HK-2 (cell line): ENCODE results near the gene PSMD9.

Source experiments
- DNase-seq: peaks from one replicate; pipeline ENCODE4 v3.0.0-alpha.2; 2018; ENCODE audit not compliant: unreplicated experiment

PSMD9 gene

DNA sequence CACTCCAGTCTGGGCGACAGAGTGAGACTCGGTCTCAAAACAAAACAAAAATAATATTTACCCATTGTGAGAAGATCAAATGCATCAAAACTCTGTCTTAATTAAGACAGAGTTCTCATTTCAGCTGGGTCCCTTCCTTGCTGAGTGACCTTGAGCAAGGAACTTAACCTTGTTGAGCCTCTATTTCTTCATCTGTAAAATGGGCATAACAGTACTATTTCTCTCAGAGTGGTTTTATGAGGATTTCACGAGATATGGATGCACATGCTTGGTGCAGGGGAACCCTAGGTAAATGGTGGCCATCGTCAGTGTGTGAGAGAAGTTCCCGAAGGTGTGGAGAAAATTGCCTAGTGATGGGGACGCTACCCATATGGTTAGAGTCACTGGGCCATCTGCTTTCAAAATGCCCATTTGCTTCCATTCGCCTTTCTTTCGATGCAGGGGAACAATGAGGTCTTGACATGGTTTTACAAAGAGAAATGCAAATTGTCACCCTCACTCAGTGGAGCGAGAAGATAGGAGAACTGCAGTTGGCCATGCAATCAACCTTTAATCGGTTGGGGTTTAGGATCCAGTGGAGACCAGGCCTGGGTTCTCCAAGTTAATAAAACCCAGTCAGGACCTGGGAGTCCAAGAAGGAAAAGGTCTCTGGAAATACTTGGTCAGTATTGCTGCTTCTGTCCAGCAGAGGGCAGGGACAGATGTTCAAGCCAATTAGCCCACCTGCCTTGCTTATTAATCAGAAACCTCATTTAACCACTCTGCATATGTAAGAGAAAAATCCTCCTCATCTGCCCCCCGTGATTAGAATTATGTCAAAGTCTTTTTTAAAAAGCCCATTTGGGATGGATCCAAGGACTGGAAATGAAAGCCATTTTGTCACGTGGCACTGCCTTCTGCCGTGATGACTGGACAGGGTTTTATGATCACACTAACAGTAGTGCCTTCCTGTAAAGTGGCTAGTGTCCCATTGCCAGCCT, 67.0 kb downstream of the PSMD9 start:
- DNase-seq, result no peak

DNA sequence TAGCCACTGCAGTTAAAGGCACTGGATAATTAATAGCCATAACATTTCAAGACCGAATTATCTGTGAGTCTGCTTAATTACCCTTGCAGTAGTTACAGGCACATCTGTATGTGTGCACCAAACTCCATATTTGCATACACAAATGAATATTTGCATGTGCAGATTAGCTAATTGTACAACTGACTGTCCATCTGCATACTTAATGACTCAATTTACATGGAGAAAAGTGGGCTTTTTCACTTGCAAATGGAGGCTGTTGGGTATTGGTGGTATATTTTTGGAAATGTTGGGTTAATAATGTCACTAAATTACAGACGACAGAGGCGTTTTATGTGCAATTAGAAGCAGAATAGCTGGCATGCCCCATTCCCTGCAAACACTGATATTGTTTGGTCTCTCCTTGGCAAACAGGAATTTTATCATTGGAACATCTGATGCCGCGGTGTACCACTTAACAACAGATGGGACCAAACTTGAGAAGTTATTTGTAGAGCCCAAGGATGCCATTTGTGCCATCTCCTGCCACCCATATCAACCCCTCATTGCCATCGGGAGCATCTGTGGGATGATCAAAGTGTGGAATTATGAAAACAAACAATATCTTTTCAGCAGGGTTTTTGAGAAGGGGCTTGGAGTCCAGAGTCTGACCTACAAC, 69.4 kb downstream of the PSMD9 start:
- no peak for DNase-seq

DNA sequence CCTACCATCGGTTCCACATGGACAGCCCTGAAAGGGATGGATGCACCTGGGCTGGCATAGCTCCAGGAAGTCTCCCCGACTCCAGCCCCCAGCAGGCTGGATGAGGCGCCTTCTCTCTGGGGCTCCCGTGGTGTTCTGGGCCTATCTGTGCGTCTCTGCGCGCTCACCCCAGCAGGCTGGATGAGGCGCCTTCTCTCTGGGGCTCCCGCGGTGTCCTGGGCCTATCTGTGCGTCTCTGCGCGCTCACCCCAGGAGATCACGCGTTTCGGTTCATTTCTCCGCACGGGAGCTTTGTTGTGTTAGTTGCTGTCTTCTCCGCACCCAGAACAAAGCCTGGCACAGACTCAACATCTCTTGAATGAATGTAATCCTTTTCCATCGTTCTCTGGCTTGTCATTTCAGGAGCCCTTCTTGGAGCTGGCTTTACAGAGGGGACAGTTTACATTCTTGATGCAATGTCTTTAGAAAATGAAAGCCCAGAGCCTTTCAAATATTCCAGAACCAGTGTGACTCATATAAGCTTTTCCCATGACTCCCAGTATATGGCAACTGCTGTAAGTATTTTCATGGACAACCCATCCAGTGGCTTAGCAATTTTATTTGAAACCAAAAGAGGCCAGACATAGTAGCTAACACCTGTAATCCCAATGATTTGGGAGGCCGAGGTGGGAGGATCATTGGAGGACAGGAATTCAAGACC, 70.1 kb downstream of the PSMD9 start:
- no peak for DNase-seq

DNA sequence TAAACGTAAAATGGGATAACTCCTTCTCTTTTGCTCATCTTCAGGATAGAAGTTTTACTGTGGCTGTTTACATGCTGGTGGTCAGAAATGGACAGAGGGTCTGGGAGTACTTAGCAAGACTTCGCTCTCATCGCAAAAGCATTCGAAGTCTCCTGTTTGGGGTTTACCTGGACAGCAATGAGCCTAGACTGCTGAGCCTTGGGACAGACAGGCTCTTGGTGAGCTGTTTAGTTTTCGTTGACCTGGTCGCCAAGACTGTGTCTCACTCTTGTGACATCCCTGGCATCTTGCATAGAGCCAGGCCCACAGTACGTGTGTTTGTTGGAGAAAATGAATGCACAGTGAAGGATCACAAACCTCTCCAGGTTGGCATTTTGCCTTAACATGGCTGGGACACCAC, 72.0 kb downstream of the PSMD9 start:
- no peak for DNase-seq

DNA sequence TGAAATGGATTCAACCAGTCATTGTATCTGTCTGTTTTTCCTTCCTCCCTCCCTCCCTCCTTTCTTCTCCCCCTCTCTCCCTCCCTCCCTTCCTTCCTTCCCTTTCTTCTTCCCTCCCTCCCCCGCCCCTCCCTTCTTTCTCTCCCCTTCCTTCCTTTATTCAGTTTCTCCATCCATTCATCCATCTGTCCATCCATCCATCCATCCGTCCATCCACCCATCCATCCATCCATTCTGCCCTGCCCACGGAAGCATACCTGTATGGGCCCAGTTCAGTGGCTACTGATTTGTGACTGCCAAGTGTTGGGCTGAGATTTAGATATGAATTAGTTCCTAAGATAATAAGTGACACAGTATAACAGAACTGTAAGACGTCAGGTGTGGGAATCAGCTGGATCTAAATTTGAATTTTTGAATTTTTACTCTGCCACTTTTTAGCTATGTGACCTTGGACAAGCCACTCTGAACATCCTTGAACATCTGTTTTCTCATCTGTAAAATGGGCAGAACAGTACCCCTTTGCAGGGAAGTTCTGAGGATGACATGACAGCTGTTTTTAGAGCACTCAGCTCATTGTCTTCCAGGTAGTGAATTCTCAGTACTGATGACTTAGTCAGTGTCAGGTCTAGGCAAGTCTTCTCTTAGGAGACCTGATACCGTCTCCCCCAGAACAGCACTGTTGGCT, 72.7 kb downstream of the PSMD9 start:
- no peak for DNase-seq

DNA sequence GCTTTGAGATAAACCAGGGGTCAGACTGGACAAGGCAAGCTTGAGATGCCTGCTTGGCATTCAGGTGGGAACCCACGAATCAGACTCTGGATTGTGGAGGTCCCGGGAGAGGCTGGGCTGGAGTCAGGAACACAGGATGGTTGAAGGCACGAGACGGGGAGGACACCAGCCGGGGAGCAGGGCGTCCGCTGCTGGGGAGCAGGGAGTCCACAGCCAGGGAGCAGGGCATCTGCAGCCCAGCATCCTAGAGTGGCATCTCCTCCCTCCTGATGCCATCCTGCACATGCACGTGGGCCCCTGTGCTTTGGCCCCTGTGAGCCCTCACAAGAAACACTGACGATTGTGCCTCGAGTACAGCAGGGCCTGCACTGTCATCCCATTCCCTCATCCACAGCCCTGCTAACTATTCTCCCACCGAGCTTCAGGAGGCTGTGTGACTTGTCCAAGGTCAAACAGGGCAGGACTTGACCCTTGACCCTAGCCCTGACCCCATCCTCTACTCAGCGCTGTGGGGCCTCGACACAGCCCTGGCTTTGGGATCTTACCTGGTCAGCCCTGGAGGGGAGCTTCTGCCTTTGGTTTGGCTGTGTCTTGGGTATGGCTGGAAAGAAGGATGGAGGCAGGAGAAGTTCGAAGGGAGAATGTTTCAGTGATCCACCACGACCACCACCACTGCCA, 74.9 kb downstream of the PSMD9 start:
- DNase-seq, result no peak

DNA sequence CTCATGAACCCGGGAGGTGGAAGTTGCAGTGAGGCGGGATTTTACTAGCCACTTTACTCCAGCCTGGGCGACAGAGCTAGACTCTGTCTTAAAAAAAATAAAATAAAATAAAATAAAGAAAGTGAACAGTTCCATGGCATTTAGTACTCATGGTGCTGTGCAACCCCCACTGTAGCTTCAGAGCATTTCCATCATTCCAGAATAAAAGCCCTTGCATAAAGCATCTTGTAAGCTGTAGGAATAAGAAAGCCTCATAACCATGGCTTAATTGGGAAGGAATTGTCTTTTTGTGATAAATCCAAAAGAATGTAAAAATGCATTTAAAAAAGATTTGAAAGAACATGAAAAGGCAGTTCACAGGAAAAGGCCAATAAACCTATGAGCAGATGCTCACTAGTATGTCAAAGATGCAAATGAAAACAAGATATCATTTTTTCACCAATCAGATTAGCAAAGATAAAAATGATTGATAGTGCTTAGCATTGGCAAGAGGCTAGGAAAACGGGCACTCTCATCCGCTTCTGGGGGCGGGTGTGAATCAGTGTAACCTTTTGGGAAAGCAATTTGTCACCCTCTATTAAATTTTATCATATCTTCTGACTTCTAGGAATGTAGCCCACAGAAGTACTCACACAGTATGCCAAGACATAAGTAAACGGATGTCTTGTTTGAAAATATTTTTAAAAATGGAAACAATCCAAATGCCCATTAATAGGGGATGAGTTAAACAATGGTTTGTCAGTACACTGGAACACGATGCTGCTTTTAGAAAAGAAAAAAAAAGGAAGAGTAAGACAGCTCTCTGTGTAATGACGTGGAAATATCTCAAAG, 76.4 kb downstream of the PSMD9 start:
- DNase-seq, result no peak

DNA sequence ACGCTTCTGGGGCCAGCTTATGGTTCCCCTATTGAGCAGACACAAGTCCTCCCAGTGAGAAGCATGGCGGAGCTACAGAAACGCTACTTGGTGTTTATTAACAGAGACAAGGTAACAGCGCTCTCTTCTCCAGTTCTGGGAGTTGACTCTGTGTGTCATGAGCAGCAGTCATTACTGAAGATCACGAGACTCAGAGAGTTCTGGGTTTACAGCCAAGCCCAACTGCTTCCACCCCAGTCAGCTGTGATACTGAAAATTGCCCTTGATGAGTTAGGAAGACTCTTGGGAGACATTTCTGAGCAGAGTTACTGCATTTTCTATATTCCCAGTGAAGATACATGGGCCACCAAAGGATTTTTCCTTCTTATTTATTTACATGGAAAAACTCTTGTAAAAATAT, 78.4 kb downstream of the PSMD9 start:
- no peak for DNase-seq
